ENCODE data around the gene GNAT3.

GNAT3 gene

GRCh38 chr7:80500325-80500724, 11.5 kb downstream of the GNAT3 start:
- no peak for DNase-seq (ENCODE audit: low read depth in 2 of 3, low spot score in 2 of 3)

GRCh38 chr7:80499350-80499953, 12.4 kb downstream of the GNAT3 start:
- no peak for DNase-seq (ENCODE audit: low read depth in 2 of 3, low spot score in 2 of 3)

DNA sequence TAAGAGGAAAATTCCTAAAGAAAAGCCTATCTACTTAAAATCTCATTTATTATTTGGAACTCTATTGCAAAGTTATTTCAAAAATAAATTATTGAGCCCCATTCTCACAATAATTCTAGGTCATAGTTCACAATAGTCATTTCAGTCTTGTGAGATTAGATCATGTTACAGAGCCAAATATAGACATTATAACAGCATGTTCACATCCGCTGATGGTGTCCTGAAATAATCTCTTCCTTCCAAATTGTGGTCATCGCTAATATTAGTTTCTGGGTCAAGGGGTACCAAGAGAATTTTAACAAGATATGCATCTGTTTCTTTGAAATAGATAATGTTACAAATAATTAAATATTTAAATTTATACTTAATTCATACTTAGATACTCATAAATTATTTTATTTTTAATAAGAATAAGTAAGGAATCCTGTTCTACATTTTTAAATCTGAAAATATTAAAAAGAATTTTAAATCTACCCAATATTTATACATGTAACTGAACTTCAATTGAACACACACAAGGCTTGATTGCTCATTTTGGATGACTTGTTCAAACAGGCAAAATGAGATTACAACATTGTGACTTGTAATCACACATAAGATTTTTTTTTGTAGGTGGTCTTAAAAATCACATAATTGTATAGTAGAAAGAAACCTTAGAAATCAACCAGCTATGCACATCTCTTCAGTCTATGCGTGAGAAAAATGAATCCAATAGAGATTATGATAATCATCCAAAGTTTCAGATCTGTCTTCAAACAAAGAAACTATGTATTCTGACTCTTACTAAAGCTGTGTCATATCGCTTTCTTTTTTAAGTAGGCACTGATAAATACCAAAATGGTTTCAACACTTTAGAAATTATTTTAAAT, 13.1 kb downstream of the GNAT3 start:
- no peak for DNase-seq (ENCODE audit: low read depth in 2 of 3, low spot score in 2 of 3)

DNA sequence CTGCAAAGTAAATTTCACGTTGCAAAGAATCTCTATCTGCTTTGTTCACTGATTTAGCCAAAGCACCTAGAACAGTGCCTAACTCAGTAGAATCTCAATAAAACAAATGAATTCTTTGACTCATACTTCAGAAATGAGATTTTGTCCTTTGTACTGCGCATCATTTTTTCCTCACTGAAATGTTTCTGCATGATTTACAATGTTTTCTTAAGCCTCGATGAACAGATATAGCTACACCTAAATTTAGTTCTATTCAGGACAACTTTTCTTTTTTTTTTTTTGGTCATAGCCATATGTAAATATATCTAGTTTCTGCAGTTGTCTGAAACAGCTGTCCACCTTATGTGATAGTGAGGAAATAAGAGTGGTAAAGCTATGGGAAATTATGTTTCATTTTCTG, 15.3 kb downstream of the GNAT3 start:
- no peak for DNase-seq (ENCODE audit: low read depth in 2 of 3, low spot score in 2 of 3)

GRCh38 chr7:80493121-80493849, 18.6 kb downstream of the GNAT3 start:
- DNase-seq (ENCODE audit: low read depth in 2 of 3, low spot score in 2 of 3), result no peak

- DNase-seq (ENCODE audit: low read depth in 2 of 3, low spot score in 2 of 3), result no peak
Observed at GRCh38 chr7:80491462-80491861, 20.4 kb downstream of the GNAT3 start.

DNA sequence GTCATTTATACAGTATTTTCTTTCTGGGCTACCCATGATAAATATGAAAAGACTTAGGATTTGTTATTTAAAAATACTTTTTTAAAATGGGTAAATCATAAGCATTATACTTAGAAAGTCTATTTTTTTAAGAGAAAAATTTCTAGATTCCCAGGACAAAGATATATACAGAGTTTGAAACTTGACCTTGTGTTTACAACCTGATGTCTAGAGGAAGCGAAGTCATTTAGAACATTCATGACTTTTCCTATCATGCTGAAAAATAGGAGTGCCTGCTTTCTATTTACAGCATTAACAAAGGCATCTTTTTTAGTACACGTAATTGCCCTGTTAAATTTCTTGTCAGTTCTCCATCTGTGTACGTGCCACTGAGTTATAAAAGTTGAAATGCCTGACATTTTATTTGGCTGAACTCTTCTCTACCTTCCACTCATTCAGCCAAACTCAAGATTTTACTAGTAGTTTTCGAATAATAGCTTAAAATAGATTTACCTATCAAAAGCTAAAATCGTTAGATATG, 23.0 kb downstream of the GNAT3 start:
- no peak for DNase-seq (ENCODE audit: low read depth in 2 of 3, low spot score in 2 of 3)

DNA sequence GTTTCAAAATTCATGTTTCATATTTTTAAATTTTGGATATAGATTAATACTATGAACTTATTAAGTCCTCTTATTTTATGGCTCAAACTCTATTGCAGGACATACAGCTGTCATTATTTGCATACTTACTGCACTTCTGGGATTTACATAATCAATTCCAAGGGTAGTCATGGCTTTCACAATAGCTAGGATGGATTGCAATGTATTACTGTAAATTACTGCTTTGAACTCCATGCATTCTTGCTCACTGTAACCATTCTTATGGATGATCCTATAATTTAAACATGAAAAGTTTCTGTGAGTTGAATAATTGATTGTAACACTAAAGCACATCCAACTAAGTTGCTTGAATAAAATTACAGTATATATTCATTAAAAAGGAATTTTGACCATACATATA, 23.5 kb downstream of the GNAT3 start:
- DNase-seq (ENCODE audit: low read depth in 2 of 3, low spot score in 2 of 3), result no peak

DNA sequence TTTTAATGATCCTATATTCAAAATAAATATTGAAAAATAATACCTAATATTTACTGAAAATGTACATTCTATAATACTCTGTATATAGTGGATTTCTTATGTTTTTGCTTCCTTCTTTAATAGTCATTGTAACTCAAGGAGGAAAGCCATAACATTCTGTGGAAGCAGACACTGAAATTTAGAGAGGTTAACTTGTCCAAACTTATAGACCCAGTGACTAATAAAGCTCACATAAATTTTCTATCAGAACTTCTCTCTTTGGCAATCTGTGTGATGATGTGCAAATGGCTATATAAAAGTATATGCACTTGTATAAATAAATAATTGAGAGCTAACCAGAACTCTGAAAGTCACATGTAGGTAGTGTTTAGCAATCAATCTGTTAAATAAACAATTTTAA, 26.1 kb downstream of the GNAT3 start:
- DNase-seq (ENCODE audit: low read depth in 2 of 3, low spot score in 2 of 3), result no peak

GRCh38 chr7:80482950-80483349, 28.9 kb downstream of the GNAT3 start:
- no peak for DNase-seq (ENCODE audit: low read depth in 2 of 3, low spot score in 2 of 3)

DNA sequence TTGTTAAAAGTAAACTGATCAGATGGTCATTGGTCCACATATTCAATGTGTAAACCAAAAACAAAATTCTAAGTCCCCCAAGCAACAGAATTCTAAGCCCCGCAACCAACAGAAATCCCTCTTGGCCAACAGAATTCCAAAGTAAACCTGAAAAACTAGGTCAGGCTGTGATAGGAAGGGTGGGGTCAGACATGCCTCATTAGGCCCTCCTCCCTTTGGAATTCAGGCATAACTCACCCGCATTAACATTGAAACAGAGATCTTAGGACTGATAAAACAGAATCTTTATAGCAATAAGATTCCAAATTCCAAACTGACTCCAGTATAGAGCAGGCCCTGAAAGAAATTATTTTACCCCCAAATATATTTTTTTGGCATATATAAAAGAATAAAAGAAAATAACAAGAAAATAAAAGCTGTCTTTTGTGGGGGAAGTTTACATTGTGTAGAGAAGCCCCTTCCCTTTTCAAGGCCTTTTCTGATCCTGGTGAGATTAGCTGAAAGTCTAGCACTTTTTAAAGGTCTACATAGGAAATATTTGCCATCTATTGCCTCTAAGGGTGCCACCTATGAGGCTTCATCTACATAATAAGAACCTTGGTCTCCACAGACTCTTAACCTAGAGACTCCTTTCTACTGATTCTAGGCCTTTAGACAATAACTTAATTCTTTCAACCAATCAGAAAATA, 30.5 kb downstream of the GNAT3 start:
- no peak for DNase-seq (ENCODE audit: low read depth in 2 of 3, low spot score in 2 of 3)

DNA sequence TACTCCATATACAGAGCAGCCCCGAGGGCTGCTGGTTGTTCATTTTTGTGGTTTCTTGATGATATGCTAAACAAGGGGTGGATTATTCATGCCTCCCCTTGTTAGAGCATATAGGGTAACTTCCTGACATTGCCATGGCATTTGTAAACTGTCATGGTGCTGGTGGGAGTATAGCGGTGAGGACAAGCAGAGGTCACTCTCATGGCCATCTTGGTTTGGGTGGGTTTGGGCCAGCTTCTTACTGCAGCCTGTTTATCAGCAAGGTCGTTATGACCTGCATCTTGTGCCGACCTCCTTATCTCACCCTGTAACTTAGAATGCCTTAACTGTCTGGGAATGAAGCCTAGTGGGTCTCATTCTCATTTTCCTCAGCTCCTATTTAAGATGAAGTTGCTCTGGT, 31.3 kb downstream of the GNAT3 start:
- no peak for DNase-seq (ENCODE audit: low read depth in 2 of 3, low spot score in 2 of 3)

GRCh38 chr7:80478683-80479082, 33.2 kb downstream of the GNAT3 start:
- no peak for DNase-seq (ENCODE audit: low read depth in 2 of 3, low spot score in 2 of 3)

DNA sequence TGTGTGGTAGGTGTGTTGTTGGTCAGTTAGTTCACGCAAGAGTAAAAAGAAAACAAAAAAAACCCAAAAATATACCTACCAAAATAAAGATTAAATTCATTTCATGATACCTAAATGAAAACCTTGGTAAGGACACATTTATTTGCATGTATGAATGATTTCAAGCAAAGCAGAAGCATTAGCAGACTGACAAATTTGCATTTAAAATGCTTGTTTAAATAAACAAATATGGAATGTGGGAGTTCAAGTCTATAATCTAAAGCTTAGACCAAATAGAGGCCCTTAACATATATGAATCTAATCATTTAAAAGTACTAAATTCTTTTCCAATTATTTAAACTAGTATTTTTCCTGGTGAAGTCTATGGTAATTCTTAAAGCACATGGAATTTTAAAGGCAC, 35.8 kb downstream of the GNAT3 start:
- DNase-seq (ENCODE audit: low read depth in 2 of 3, low spot score in 2 of 3), result no peak

GRCh38 chr7:80475383-80475782, 36.5 kb downstream of the GNAT3 start:
- DNase-seq (ENCODE audit: low read depth in 2 of 3, low spot score in 2 of 3), result no peak

DNA sequence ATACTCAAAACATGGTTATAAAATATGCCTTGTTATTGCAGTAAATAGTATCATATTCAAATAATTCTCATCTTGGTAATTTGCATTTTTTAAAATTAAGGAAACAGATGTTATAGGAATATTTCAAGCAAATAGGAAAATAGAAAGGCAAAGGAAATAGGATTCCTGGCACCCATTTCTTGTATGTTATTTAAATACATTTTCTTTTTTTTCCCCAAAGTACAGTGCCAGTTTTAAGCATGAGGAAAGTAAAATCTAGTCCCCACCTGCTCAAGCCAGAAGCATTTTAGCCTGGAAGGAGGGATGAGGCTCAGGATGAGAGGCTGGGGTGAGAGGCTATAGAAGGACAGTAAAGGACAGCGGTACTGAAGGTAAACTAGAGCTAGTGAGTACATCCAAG, 38.1 kb downstream of the GNAT3 start:
- DNase-seq (ENCODE audit: low read depth in 2 of 3, low spot score in 2 of 3), result no peak

- DNase-seq (ENCODE audit: low read depth in 2 of 3, low spot score in 2 of 3), result no peak
Observed at GRCh38 chr7:80472491-80473200, 39.2 kb downstream of the GNAT3 start.

GRCh38 chr7:80468931-80469714, 42.7 kb downstream of the GNAT3 start:
- DNase-seq (ENCODE audit: low read depth in 2 of 3, low spot score in 2 of 3), result no peak

- DNase-seq (ENCODE audit: low read depth in 2 of 3, low spot score in 2 of 3), result no peak
Observed at GRCh38 chr7:80467069-80467468, 44.8 kb downstream of the GNAT3 start.

- DNase-seq (ENCODE audit: low read depth in 2 of 3, low spot score in 2 of 3), result no peak
Observed at GRCh38 chr7:80466636-80467035, 45.2 kb downstream of the GNAT3 start.

Measured in activated CD8-positive, alpha-beta memory T cell treated with anti-CD3 and anti-CD28 coated beads for 48 hours (primary cell).